ENCODE results near the gene LRMDA. TPM values are rescaled to one million over a fixed set of nuclear protein-coding genes. Genes with fewer than 3 reads are reported as not detected.

Gene LRMDA
- total RNA-seq, 3 donors from 2014 or later = 9.4 to 14.9 (median 10.3) TPM

DNA sequence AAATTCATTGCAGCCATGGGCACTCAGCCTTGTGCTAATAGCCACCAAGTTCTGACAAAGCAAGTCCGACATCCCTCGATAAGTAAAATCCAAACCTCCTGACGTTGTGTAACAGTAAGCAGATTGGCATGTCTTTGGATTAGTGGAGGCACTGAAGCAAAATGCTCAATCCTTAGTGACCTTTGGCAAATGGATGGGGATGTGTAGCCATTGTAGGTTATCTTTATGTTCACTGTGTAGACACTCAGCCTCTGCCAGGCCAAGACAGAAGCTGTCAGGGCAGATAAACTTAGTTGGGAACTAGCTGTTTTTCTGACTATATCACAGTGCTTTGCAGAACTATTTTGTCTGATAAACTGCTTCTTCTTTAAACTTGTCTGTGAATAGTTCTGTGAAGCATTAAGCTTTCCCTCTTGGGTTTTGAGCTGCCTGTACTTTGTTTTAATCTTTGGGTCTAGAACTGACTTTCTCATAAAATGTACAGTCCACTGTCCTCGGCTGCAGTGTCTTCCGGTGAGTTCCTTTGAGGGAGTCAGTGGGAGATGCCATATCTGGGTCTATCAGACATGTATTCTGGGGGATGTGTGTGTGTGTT lies 220.8 kb downstream of the LRMDA start:
- ATAC-seq = no peak
- intact Hi-C loops (cut with DNase I, micrococcal nuclease) = loop anchor here in 1 of 2 donors (5.0 kb wide), 1 partner anchor 250 kb away; the partner anchor contains the start of gene ZNF503
- Histone ChIP-seq H3K4me1 (ENCODE audit: low read depth) (no peaks in the 10 kb centered on the region), H3K4me3 (no peak overlapping the region), H3K9me3 (no peaks in the 10 kb centered on the region), H3K36me3 (ENCODE audit: low read depth) (no peaks in the 10 kb centered on the region)
- no peak for DNase-seq
- TF ChIP-seq, protein P1, sequence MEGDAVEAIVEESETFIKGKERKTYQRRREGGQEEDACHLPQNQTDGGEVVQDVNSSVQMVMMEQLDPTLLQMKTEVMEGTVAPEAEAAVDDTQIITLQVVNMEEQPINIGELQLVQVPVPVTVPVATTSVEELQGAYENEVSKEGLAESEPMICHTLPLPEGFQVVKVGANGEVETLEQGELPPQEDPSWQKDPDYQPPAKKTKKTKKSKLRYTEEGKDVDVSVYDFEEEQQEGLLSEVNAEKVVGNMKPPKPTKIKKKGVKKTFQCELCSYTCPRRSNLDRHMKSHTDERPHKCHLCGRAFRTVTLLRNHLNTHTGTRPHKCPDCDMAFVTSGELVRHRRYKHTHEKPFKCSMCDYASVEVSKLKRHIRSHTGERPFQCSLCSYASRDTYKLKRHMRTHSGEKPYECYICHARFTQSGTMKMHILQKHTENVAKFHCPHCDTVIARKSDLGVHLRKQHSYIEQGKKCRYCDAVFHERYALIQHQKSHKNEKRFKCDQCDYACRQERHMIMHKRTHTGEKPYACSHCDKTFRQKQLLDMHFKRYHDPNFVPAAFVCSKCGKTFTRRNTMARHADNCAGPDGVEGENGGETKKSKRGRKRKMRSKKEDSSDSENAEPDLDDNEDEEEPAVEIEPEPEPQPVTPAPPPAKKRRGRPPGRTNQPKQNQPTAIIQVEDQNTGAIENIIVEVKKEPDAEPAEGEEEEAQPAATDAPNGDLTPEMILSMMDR (IDR thresholded peaks at IDR 0.05) = no peak

DNA sequence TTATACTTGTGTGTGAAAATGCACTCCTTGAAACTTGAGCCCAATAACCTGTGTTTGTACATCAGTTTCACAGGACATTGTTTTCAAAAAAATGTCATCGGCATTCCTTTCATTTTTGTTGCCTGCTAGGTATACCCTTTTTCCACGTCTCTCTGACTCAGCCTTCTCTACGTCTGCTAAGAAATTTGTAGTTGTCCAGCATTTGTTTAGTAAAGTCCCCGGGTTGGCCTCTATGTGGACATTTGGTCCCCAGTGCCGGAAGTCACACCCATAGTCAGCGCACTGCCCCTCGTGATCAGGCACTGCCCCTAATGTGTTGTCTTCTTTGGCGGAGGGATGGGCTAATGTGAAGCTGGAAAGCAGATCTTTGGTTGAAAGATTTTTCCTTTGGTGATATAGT lies 222.3 kb downstream of the LRMDA start:
- intact Hi-C loops (cut with DNase I, micrococcal nuclease) = loop anchor here in 1 of 2 donors (5.0 kb wide), 1 partner anchor 251 kb away; the partner anchor contains the start of gene ZNF503

DNA sequence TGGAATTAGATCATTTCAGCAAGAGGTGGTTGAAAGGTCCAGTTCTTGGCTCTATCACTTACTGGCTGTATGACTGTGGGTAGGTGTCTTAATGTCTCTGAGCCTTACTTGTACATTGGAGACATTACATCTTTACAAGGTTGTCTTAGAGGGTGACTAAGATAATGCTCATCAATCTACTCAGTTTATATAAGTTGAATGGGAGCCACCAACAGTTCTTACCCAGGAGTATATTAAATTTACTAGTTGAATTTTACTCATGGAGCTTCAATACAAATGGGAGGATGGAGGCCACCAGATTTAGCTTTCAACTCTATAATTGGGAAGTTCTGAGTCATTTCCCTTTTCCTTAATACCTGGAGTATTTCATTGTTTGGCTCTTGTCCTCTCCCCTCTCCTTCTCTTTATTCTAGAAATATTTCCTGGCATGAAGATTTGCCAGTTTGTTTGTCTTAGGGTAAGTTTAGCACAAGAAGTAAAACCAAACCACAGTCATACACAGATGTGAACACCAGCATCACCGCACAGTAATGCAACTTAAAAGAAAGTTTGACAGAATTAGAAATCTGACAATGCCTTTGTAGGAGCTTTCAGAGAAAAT lies 222.8 kb downstream of the LRMDA start:
- ATAC-seq (no peak), DNase-seq (no peak)
- no peaks in the 10 kb centered on the region for H3K36me3 ChIP-seq (ENCODE audit: low read depth)
- H3K4me1 ChIP-seq (ENCODE audit: low read depth) = no peaks in the 10 kb centered on the region
- intact Hi-C loops (cut with DNase I, micrococcal nuclease) = loop anchor here in 1 of 2 donors (5.0 kb wide), 1 partner anchor 252 kb away; the partner anchor contains the start of gene ZNF503
- TF ChIP-seq, protein P1 (IDR thresholded peaks at IDR 0.05) = no peak
- H3K4me3 ChIP-seq = no peak overlapping the region
- no peaks in the 10 kb centered on the region for H3K9me3 ChIP-seq

More for the DNA sequence above, 222.3 kb downstream of the LRMDA start:
- H3K4me1 ChIP-seq (ENCODE audit: low read depth) = no peaks in the 10 kb centered on the region
- DNase-seq = no peak
- H3K36me3 ChIP-seq (ENCODE audit: low read depth) = no peaks in the 10 kb centered on the region
- H3K4me3 ChIP-seq = no peak overlapping the region
- H3K9me3 ChIP-seq = no peaks in the 10 kb centered on the region
- no peak for ATAC-seq
- TF ChIP-seq, protein P1 (IDR thresholded peaks at IDR 0.05) = no peak

DNA sequence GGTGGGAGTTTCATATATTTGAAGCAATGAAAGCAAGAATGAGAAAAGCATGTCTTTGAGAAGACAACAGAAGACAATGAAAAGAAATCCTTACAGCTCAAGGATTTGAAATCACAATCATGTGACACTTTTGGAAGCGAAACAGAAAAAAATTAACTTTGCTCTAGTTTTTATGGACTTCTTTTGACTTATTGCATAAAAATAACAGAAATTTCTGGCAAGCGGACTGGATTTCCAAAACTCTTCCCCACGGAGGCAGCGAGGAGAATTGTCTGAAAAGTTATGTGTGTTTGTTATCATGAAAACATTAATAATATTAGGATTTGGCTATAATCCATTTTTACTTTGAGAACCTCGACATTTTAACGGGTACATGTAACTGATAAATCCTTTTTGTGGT lies 223.3 kb downstream of the LRMDA start:
- no peaks in the 10 kb centered on the region for H3K9me3 ChIP-seq
- no peaks in the 10 kb centered on the region for H3K36me3 ChIP-seq (ENCODE audit: low read depth)
- no peak for DNase-seq
- H3K4me3 ChIP-seq = no peak overlapping the region
- intact Hi-C loops (cut with DNase I, micrococcal nuclease) = loop anchor here in 1 of 2 donors (5.0 kb wide), 1 partner anchor 252 kb away; the partner anchor contains the start of gene ZNF503
- no peaks in the 10 kb centered on the region for H3K4me1 ChIP-seq (ENCODE audit: low read depth)
- ATAC-seq = no peak
- TF ChIP-seq, protein P1 (IDR thresholded peaks at IDR 0.05) = no peak

DNA sequence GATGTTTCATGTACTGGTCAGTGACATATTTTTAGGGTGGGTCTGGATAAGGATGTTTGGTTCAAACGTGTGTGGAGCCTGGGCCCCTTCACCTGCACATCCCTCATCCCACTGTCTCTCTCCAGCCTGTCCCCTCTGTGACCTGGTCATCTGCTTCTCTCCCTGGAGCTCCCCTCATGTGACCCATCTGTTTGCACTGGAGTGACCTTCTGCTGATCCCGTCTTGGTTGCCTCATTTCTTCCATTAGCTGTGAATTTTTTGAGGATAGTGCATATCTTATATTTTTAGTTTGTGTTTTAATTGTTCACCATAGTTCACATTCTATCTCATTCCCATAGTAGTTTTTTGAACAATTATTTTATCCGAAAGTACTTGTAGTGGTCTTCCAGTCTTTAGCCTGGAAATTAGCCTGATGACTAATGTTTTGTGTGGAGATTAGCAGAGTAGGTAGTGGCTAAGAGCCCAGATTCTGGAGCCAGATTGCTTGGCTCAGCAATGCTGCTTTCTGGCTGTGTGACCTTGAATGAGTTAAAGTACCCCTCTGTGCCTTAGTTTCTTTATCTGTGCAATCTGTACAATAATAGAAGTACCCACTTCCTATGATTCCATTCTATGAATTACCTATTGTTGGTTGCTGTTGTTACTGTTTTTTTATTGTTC lies 224.5 kb downstream of the LRMDA start:
- intact Hi-C loops (cut with DNase I, micrococcal nuclease) = no loop called here
- Histone ChIP-seq H3K9me3 (no peaks in the 10 kb centered on the region), H3K36me3 (ENCODE audit: low read depth) (no peaks in the 10 kb centered on the region), H3K4me3 (no peak overlapping the region), H3K4me1 (ENCODE audit: low read depth) (no peaks in the 10 kb centered on the region)
- TF ChIP-seq, protein P1 (IDR thresholded peaks at IDR 0.05) = no peak
- DNase-seq (no peak), ATAC-seq (no peak)

All from mucosa of descending colon (tissue), 3 donors.